GM12878 (cell line): Measurements from ENCODE around the gene LTA. TPM values are rescaled to one million over a fixed set of nuclear protein-coding genes. Genes with fewer than 3 reads are reported as not detected.

Experiments
- ATAC-seq: fragments of 200-7000 bp; cut with Tn5 transposase; 3 replicates; pipeline ENCODE4 v1.9.1; 2020; ENCODE audit warnings: mild to moderate bottlenecking, moderate library complexity
- BruUV-seq: library from RNA; stranded (reverse); fragments of 400-500 nt; replicated peaks from 2 replicates; lab custom pipeline; 2021; lab: Mats Ljungman, UMichigan
- CTCF ChIA-PET: fragments of 300-600 bp; sonication (Branson Sonifier 250); formaldehyde crosslinking; extraction: SDS; loops from one replicate; lab custom pipeline; 2021; ENCODE audit warnings: inconsistent platforms; lab: Yijun Ruan, JAX
- POLR2A ChIA-PET: fragments of 350-600 bp; formaldehyde crosslinking; extraction: SDS; loops from one replicate; lab custom pipeline; 2021; ENCODE audit warnings: inconsistent platforms; lab: Charles Lee
- RAD21 ChIA-PET: fragments of 300-600 bp; sonication (Branson Sonifier 250); formaldehyde crosslinking; loops from one replicate; lab custom pipeline; 2023; ENCODE audit warnings: antibody characterized with exemption; ENCODE audit not compliant: unreplicated experiment; lab: Charles Lee
- SMC1A ChIA-PET: fragments of 300-600 bp; sonication (Branson Sonifier 250); formaldehyde crosslinking; loops from one replicate; lab custom pipeline; 2023; ENCODE audit not compliant: unreplicated experiment, uncharacterized antibody; lab: Charles Lee
- DNase-seq: peaks from one replicate; pipeline ENCODE4 v3.0.0-alpha.2; 2011; ENCODE audit warnings: low read depth, low spot score
- FAIRE-seq: peaks from 3 replicates; lab custom pipeline; 2011; peaks lifted over from hg19 to GRCh38; lab: Jason Lieb, UNC
- H2AFZ ChIP-seq: 2 replicates; pipeline ENCODE4 v1.6.0; 2011; ENCODE audit warnings: low read depth, low read length, control low read depth; ENCODE audit not compliant: control insufficient read depth
- H3K27ac ChIP-seq: 2 replicates; pipeline ENCODE4 v1.5.1; 2011; ENCODE audit warnings: control low read depth; ENCODE audit not compliant: control insufficient read depth, insufficient read depth
- H3K27me3 ChIP-seq, 2 experiments: replicated peaks in 1 of 2; 2 replicates each; pipeline versions ENCODE4 v1.6.0 to v1.6.1; 2011; ENCODE audit warnings: low read length in 1 of 2; ENCODE audit not compliant: control insufficient read depth in 2 of 2, insufficient read depth in 2 of 2
- H3K36me3 ChIP-seq, 2 experiments: 2 replicates each; pipeline ENCODE4 v1.5.1; 2011; ENCODE audit warnings: low read length in 1 of 2; ENCODE audit not compliant: control insufficient read depth in 2 of 2, insufficient read depth in 2 of 2
- H3K4me1 ChIP-seq: 2 replicates; pipeline ENCODE4 v1.6.1; 2011; ENCODE audit warnings: mild to moderate bottlenecking, low read length, moderate library complexity, mixed read lengths; ENCODE audit not compliant: control insufficient read depth, insufficient read depth
- H3K4me2 ChIP-seq: 2 replicates; pipeline ENCODE4 v1.6.0; 2011; ENCODE audit warnings: control low read depth; ENCODE audit not compliant: control insufficient read depth, insufficient read depth
- H3K4me3 ChIP-seq: fragments of 200-600 bp; sonication (generic); 2 replicates; pipeline ENCODE4 v1.5.1; 2016
- H3K79me2 ChIP-seq: 2 replicates; pipeline ENCODE4 v1.6.0; 2011; ENCODE audit warnings: low read length; ENCODE audit not compliant: control insufficient read depth, insufficient read depth
- H3K9ac ChIP-seq: 2 replicates; pipeline ENCODE4 v1.8.0; 2011; ENCODE audit warnings: low read length, control low read depth, mixed read lengths; ENCODE audit not compliant: control insufficient read depth, insufficient read depth
- H3K9me3 ChIP-seq: replicated peaks from 3 replicates; pipeline ENCODE4 v1.5.1; 2011; ENCODE audit warnings: mild to moderate bottlenecking, low read length; ENCODE audit not compliant: control insufficient read depth, insufficient read depth
- H4K20me1 ChIP-seq: 2 replicates; pipeline ENCODE4 v1.6.0; 2011; ENCODE audit not compliant: control insufficient read depth, insufficient read depth
- ASH2L ChIP-seq: fragments of 300-600, 200-600 bp; sonication (generic); IDR thresholded peaks from 2 replicates; pipeline ENCODE4 v1.6.1; 2017; ENCODE audit warnings: low read depth, mild to moderate bottlenecking, borderline replicate concordance
- BACH1 ChIP-seq: fragments of 450-650 bp; IDR thresholded peaks from 2 replicates; pipeline ENCODE4 v1.6.1; 2017; ENCODE audit warnings: mild to moderate bottlenecking, borderline replicate concordance
- CBFB ChIP-seq: IDR thresholded peaks from 2 replicates; pipeline ENCODE4 v1.6.1; 2016; ENCODE audit warnings: antibody characterized with exemption, low read depth
- ESRRA ChIP-seq: IDR thresholded peaks from 2 replicates; pipeline ENCODE4 v1.6.1; 2012; ENCODE audit warnings: mild to moderate bottlenecking, low read length, improper control_type of control experiment
- NRF1 ChIP-seq: conservative IDR thresholded peaks from 2 replicates; pipeline ENCODE4 v1.6.1; 2011; ENCODE audit warnings: mild to moderate bottlenecking, low read depth, low read length, improper control_type of control experiment
- PAX5 ChIP-seq: IDR thresholded peaks from 2 replicates; pipeline ENCODE4 v1.6.1; 2011; ENCODE audit warnings: low read depth, low read length, borderline replicate concordance
- RFX5 ChIP-seq: IDR thresholded peaks from 2 replicates; pipeline ENCODE4 v1.6.1; 2011; ENCODE audit warnings: low read depth, low read length, improper control_type of control experiment
- SUZ12 ChIP-seq: fragments of 200-600 bp; sonication (generic); IDR thresholded peaks from one replicate; pipeline ENCODE4 v1.6.1; 2018; ENCODE audit warnings: antibody characterized with exemption, mild to moderate bottlenecking; ENCODE audit not compliant: unreplicated experiment
- ZBTB4 ChIP-seq: fragments of 450-650 bp; formaldehyde crosslinking; IDR thresholded peaks from 2 replicates; pipeline ENCODE4 v1.4.0; 2022; ENCODE audit warnings: mild to moderate bottlenecking, moderate library complexity
- WGBS: methylation state at CpG from one replicate; pipeline ENCODE4 v1.1.6; 2016; ENCODE audit warnings: low lambda C conversion rate; ENCODE audit not compliant: insufficient replicate concordance, insufficient coverage; ENCODE audit errors: missing lambda C conversion rate; 5-methylcytosine and 5-hydroxymethylcytosine counted together
- in situ Hi-C: fragments of 300-500 bp; cut with MboI; formaldehyde crosslinking; loops from 9 replicates; pipeline ENCODE4 v1.14.3; 2018; ENCODE audit warnings: mixed read lengths
- intact Hi-C: fragments of 100-400 bp; cut with micrococcal nuclease; formaldehyde crosslinking; loops from one replicate; pipeline ENCODE4 v1.14.2; 2022; ENCODE audit not compliant: unreplicated experiment
- polyA plus RNA-seq, 11 experiments: library from polyadenylated mRNA; depleted of rRNA in 4 of 11; unstranded in 6 of 11; stranded (reverse) in 5 of 11; fragments of >200 nt; fragmentation: Nextera tagmentation in 4 of 11; fragmentation: Illumina TruSeq in 1 of 11; extraction: Ambion mirVana in 4 of 11; extraction: Trizol in 1 of 11; gene quantifications; 1 replicate in 1 of 11; 2 replicates in 10 of 11; pipeline versions ENCODE4 v1.2.1 to v1.2.3, GENCODE V29; 2011 to 2016; ENCODE audit warnings: inconsistent platforms in 2 of 11, missing spikeins in 2 of 11, low read depth in 1 of 11
- total RNA-seq, 4 experiments: library from RNA; depleted of rRNA in 3 of 4; stranded (reverse); fragments of >200 nt in 3 of 4; fragmentation: Illumina TruSeq in 1 of 4; extraction: Trizol in 1 of 4; gene quantifications; 2 replicates each; pipeline versions ENCODE4 v1.2.1 to v1.2.3, GENCODE V29; 2013 to 2021
- TF ChIP-seq, protein P1 (sequence below): fragments of 450-650 bp; formaldehyde crosslinking; IDR thresholded peaks from 2 replicates; pipeline ENCODE4 v1.4.0; 2020; ENCODE audit warnings: mild to moderate bottlenecking, moderate library complexity
- TF ChIP-seq, protein P2 (sequence below): fragments of 450-650 bp; IDR thresholded peaks from 2 replicates; pipeline ENCODE4 v1.6.1; 2017; ENCODE audit warnings: mild to moderate bottlenecking, moderate library complexity

The LTA gene
- total and polyA plus RNA-seq, 10 of the 15 experiments (the other 5 are each of a cell fraction or from before 2014, with no cell fraction given): 27.5 to 100 (median 75.1) TPM

DNA sequence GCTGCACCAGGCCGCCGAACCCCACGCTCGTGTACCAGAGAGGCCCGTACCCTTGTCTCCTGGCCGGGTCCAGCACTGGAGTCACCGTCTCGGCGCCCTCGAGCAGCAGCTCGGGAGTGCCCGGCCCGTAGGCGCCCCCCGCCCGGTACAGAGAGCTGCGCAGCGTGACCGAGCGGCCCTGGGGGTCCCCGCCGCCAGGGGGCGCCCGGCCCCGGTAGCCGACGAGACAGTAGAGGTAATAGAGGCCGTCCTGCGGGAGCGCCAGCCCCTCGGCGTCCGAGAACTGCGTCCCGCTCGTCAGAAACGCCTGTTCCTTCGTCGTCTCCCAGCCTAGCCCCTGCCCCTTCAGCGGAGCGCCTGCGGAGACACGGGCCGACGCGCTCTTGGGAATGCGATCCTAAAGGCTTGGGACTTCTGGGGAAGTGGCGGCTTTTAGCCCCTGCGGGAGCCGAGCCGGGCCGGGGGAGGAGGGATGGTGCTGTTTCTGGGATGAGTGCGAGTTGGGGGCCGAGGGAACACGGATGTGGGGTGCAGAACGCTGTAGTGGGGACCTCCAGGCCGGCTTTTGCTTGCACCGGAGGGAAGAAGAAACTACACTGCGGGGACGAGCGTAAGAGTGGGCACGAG lies 8.8 kb downstream of the LTA start:
- intact Hi-C loops (loop anchor here (1.0 to 2.0 kb wide), 3 partner anchors 17 to 30 kb away; no protein-coding TSS in a partner anchor), in situ Hi-C loops (no loop called here)
- BruUV-seq: no TSS peak
- 0 out of 2 replicates have a peak, but pooled peaks have one; percentile 28 for TF ChIP-seq ESRRA
- no peak; the same call in 1 of the 2 replicates for TF ChIP-seq ASH2L
- TF ChIP-seq, protein P1, sequence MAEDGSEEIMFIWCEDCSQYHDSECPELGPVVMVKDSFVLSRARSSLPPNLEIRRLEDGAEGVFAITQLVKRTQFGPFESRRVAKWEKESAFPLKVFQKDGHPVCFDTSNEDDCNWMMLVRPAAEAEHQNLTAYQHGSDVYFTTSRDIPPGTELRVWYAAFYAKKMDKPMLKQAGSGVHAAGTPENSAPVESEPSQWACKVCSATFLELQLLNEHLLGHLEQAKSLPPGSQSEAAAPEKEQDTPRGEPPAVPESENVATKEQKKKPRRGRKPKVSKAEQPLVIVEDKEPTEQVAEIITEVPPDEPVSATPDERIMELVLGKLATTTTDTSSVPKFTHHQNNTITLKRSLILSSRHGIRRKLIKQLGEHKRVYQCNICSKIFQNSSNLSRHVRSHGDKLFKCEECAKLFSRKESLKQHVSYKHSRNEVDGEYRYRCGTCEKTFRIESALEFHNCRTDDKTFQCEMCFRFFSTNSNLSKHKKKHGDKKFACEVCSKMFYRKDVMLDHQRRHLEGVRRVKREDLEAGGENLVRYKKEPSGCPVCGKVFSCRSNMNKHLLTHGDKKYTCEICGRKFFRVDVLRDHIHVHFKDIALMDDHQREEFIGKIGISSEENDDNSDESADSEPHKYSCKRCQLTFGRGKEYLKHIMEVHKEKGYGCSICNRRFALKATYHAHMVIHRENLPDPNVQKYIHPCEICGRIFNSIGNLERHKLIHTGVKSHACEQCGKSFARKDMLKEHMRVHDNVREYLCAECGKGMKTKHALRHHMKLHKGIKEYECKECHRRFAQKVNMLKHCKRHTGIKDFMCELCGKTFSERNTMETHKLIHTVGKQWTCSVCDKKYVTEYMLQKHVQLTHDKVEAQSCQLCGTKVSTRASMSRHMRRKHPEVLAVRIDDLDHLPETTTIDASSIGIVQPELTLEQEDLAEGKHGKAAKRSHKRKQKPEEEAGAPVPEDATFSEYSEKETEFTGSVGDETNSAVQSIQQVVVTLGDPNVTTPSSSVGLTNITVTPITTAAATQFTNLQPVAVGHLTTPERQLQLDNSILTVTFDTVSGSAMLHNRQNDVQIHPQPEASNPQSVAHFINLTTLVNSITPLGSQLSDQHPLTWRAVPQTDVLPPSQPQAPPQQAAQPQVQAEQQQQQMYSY (CRISPR knock-in tag): no peak
- no peak for TF ChIP-seq RFX5
- no peak for TF ChIP-seq SUZ12
- TF ChIP-seq ZBTB4 (CRISPR knock-in tag): no peak
- no peak for TF ChIP-seq CBFB
- TF ChIP-seq NRF1: 0 out of 2 replicates have a peak, but pooled peaks have one; percentile 2
- TF ChIP-seq, protein P2, sequence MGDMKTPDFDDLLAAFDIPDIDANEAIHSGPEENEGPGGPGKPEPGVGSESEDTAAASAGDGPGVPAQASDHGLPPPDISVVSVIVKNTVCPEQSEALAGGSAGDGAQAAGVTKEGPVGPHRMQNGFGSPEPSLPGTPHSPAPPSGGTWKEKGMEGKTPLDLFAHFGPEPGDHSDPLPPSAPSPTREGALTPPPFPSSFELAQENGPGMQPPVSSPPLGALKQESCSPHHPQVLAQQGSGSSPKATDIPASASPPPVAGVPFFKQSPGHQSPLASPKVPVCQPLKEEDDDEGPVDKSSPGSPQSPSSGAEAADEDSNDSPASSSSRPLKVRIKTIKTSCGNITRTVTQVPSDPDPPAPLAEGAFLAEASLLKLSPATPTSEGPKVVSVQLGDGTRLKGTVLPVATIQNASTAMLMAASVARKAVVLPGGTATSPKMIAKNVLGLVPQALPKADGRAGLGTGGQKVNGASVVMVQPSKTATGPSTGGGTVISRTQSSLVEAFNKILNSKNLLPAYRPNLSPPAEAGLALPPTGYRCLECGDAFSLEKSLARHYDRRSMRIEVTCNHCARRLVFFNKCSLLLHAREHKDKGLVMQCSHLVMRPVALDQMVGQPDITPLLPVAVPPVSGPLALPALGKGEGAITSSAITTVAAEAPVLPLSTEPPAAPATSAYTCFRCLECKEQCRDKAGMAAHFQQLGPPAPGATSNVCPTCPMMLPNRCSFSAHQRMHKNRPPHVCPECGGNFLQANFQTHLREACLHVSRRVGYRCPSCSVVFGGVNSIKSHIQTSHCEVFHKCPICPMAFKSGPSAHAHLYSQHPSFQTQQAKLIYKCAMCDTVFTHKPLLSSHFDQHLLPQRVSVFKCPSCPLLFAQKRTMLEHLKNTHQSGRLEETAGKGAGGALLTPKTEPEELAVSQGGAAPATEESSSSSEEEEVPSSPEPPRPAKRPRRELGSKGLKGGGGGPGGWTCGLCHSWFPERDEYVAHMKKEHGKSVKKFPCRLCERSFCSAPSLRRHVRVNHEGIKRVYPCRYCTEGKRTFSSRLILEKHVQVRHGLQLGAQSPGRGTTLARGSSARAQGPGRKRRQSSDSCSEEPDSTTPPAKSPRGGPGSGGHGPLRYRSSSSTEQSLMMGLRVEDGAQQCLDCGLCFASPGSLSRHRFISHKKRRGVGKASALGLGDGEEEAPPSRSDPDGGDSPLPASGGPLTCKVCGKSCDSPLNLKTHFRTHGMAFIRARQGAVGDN: peak; percentile 71
- TF ChIP-seq BACH1: peak; percentile 92
- TF ChIP-seq PAX5: peak; percentile 97

More for the DNA sequence above, 8.8 kb downstream of the LTA start:
- Histone ChIP-seq H3K4me1 (peaks cover 41% of the 10 kb centered on the region), H3K4me3 (peak overlapping the region; percentile 93), H3K9me3 (no peaks in the 10 kb centered on the region), H3K4me2 (peak overlapping the region; percentile 95), H3K27me3 (no peaks in the 10 kb centered on the region), H3K9ac (peak overlapping the region; percentile 90), H4K20me1 (no peaks in the 10 kb centered on the region), H3K36me3 (peaks cover 0 to 7% of the 10 kb centered on the region in 2 experiments; a peak in 2 of 4 replicates), H2AFZ (peak overlapping the region; percentile 76), H3K27ac (peak overlapping the region; percentile 91), H3K79me2 (peaks cover 64% of the 10 kb centered on the region)
- CTCF ChIA-PET: interaction anchor here (0.7 to 31.0 kb wide), 9 partner anchors 12 to 250 kb away, joined by 3 to 2098 read pairs (median 5); partner anchors contain the start of genes AIF1, ATP6V1G2, DDX39B and LST1
- WGBS: under 1% methylated on average over 55 of the region's 62 CpGs
- RAD21 ChIA-PET: interaction anchor here (0.8 to 17.5 kb wide), 8 partner anchors 8 to 250 kb away, joined by 3 to 620 read pairs (median 5); partner anchors contain the start of genes ATP6V1G2, LTA, NCR3 and NFKBIL1
- ATAC-seq (peak; percentile 83), FAIRE-seq (no peak), DNase-seq (no peak)
- POLR2A ChIA-PET: interaction anchor here (0.6 to 17.1 kb wide), 9 partner anchors 9 to 282 kb away, joined by 3 to 282 read pairs (median 6); partner anchors contain the start of genes ATP6V1G2, LTA, NCR3 and NEU1
- SMC1A ChIA-PET: interaction anchor here (0.8 to 45.5 kb wide), 7 partner anchors 14 to 249 kb away, joined by 3 to 1989 read pairs (median 6); partner anchors contain the start of genes AIF1, ATP6V1G2, DDX39B and LTA
